Measurements from ENCODE around the gene ALS2CL.

The ALS2CL gene

GRCh38 chr3:46717447-46718231, 24.2 kb upstream of the ALS2CL start, which contains the start of gene PRSS50:
Gene PRSS50, minus strand, starts transcription at chr3:46717869. Its CDS starts 45 bp downstream, at chr3:46717824.
- in situ Hi-C loops (cut with MboI; ENCODE audit: low sequenced_read_pairs): loop anchor here (25.0 kb wide), 2 partner anchors 170 to 645 kb away; partner anchors contain the start of gene PTH1R

GRCh38 chr3:46716461-46717441, 23.3 kb upstream of the ALS2CL start:
- in situ Hi-C loops (cut with MboI; ENCODE audit: low sequenced_read_pairs): loop anchor here (25.0 kb wide), 2 partner anchors 171 to 646 kb away; partner anchors contain the start of gene PTH1R

GRCh38 chr3:46715507-46716175, 22.2 kb upstream of the ALS2CL start:
- in situ Hi-C loops (cut with MboI; ENCODE audit: low sequenced_read_pairs): loop anchor here (25.0 kb wide), 2 partner anchors 172 to 647 kb away; partner anchors contain the start of gene PTH1R

- in situ Hi-C loops (cut with MboI; ENCODE audit: low sequenced_read_pairs): loop anchor here (25.0 kb wide), 2 partner anchors 172 to 647 kb away; partner anchors contain the start of gene PTH1R
Measured at GRCh38 chr3:46714728-46715506, 21.4 kb upstream of the ALS2CL start.

- in situ Hi-C loops (cut with MboI; ENCODE audit: low sequenced_read_pairs): loop anchor here (25.0 kb wide), 2 partner anchors 173 to 648 kb away; partner anchors contain the start of gene PTH1R
Measured at GRCh38 chr3:46713898-46714552, 20.5 kb upstream of the ALS2CL start.

- in situ Hi-C loops (cut with MboI; ENCODE audit: low sequenced_read_pairs): loop anchor here (25.0 kb wide), 2 partner anchors 174 to 649 kb away; partner anchors contain the start of gene PTH1R
Measured at GRCh38 chr3:46713050-46713897, 19.8 kb upstream of the ALS2CL start.

- in situ Hi-C loops (cut with MboI; ENCODE audit: low sequenced_read_pairs): loop anchor here (25.0 kb wide), 2 partner anchors 175 to 650 kb away; partner anchors contain the start of gene PTH1R
Measured at GRCh38 chr3:46712191-46713049, 18.9 kb upstream of the ALS2CL start.

GRCh38 chr3:46711760-46712159, 18.3 kb upstream of the ALS2CL start:
- in situ Hi-C loops (cut with MboI; ENCODE audit: low sequenced_read_pairs): loop anchor here (25.0 kb wide), 2 partner anchors 176 to 651 kb away; partner anchors contain the start of gene PTH1R

GRCh38 chr3:46711305-46711704, 17.8 kb upstream of the ALS2CL start:
- in situ Hi-C loops (cut with MboI; ENCODE audit: low sequenced_read_pairs): loop anchor here (25.0 kb wide), 2 partner anchors 176 to 651 kb away; partner anchors contain the start of gene PTH1R

GRCh38 chr3:46710671-46711295, 17.3 kb upstream of the ALS2CL start:
- in situ Hi-C loops (cut with MboI; ENCODE audit: low sequenced_read_pairs): loop anchor here (25.0 kb wide), 2 partner anchors 177 to 652 kb away; partner anchors contain the start of gene PTH1R

- in situ Hi-C loops (cut with MboI; ENCODE audit: low sequenced_read_pairs): loop anchor here (25.0 kb wide), 2 partner anchors 177 to 652 kb away; partner anchors contain the start of gene PTH1R
Measured at GRCh38 chr3:46710229-46710628, 16.8 kb upstream of the ALS2CL start.

GRCh38 chr3:46709721-46710120, 16.2 kb upstream of the ALS2CL start:
- in situ Hi-C loops (cut with MboI; ENCODE audit: low sequenced_read_pairs): loop anchor here (25.0 kb wide), 2 partner anchors 178 to 653 kb away; partner anchors contain the start of gene PTH1R

- in situ Hi-C loops (cut with MboI; ENCODE audit: low sequenced_read_pairs): loop anchor here (25.0 kb wide), 2 partner anchors 178 to 653 kb away; partner anchors contain the start of gene PTH1R
Measured at GRCh38 chr3:46709157-46709654, 15.7 kb upstream of the ALS2CL start.

- in situ Hi-C loops (cut with MboI; ENCODE audit: low sequenced_read_pairs): loop anchor here (25.0 kb wide), 2 partner anchors 179 to 654 kb away; partner anchors contain the start of gene PTH1R
Measured at GRCh38 chr3:46708401-46709156, 15.1 kb upstream of the ALS2CL start.

- in situ Hi-C loops (cut with MboI; ENCODE audit: low sequenced_read_pairs): loop anchor here (25.0 kb wide), 2 partner anchors 180 to 655 kb away; partner anchors contain the start of gene PTH1R
Measured at GRCh38 chr3:46707601-46708011, 14.1 kb upstream of the ALS2CL start.

Measured in HL-60/S4 (cell line).